Transverse colon (tissue), 4 donors: ENCODE measurements around the gene FNDC5. TPM values are rescaled to one million over a fixed set of nuclear protein-coding genes. Genes with fewer than 3 reads are reported as not detected.
A peak's percentile ranks its signal among the peaks of the same experiment; 100 is the strongest.

Experiments used
- DNase-seq: peaks from one replicate; pipeline ENCODE4 v3.0.0-alpha.2; 2019
- H3K27ac ChIP-seq, 4 donors: fragments of 200-600 bp; sonication (generic); 2 replicates each; pipeline ENCODE4 v1.5.1; 2016 to 2018; ENCODE audit warnings: inconsistent platforms in 4 of 4
- H3K27me3 ChIP-seq: fragments of 200-600 bp; sonication (generic); 2 replicates; pipeline ENCODE4 v1.5.1; 2017; ENCODE audit warnings: inconsistent platforms
- H3K36me3 ChIP-seq, 4 donors: fragments of 200-600 bp; sonication (generic); 2 replicates each; pipeline ENCODE4 v1.5.1; 2017 to 2019; ENCODE audit warnings: inconsistent platforms in 4 of 4
- H3K4me1 ChIP-seq, 4 donors: fragments of 200-600 bp; sonication (generic); 2 replicates each; pipeline ENCODE4 v1.5.1; 2017 to 2020; ENCODE audit warnings: inconsistent platforms in 4 of 4
- H3K4me3 ChIP-seq, 4 donors: fragments of 200-600 bp; sonication (generic); 1 replicate in 1 of 4; 2 replicates in 3 of 4; pipeline versions ENCODE4 v1.5.1 to v1.6.1; 2017 to 2019; ENCODE audit warnings: inconsistent platforms in 4 of 4
- H3K9me3 ChIP-seq, 2 donors: fragments of 200-600 bp; sonication (generic); 2 replicates each; pipeline ENCODE4 v1.5.1; 2017 to 2019; ENCODE audit warnings: inconsistent platforms in 2 of 2
- CTCF ChIP-seq, 5 experiments: fragments of 200-600 bp in 3 of 5; fragments of 450-650 bp in 2 of 5; sonication (generic) in 3 of 5; IDR thresholded peaks; 1 replicate in 2 of 5; 2 replicates in 3 of 5; pipeline ENCODE4 v1.5.1; 2016 to 2017; ENCODE audit warnings: antibody characterized with exemption in 5 of 5, inconsistent platforms in 3 of 5, mild to moderate bottlenecking in 2 of 5, moderate library complexity in 1 of 5
- EP300 ChIP-seq: sonication (generic); formaldehyde crosslinking; IDR thresholded peaks from one replicate; pipeline ENCODE4 v1.6.1; 2017; ENCODE audit warnings: antibody characterized with exemption, low read depth
- POLR2A ChIP-seq: fragments of 450-650 bp; IDR thresholded peaks from one replicate; pipeline ENCODE4 v1.6.1; 2016; ENCODE audit warnings: antibody characterized with exemption, mild to moderate bottlenecking, moderate library complexity
- POLR2AphosphoS5 ChIP-seq, 3 donors: sonication (generic); formaldehyde crosslinking; IDR thresholded peaks; one replicate each; pipeline ENCODE4 v1.6.1; 2016; ENCODE audit warnings: antibody characterized with exemption in 3 of 3
- WGBS, 2 donors: methylation state at CpG; one replicate each; pipeline ENCODE4 v1.1.5; 2018; ENCODE audit warnings: low coverage in 1 of 2; 5-methylcytosine and 5-hydroxymethylcytosine counted together
- in situ Hi-C, 4 donors: fragments of 200-750 bp; cut with MboI; loops; one replicate each; pipeline versions ENCODE4 v1.15.0 to v1.15.1; 2017; ENCODE audit warnings: low sequenced_read_pairs in 3 of 4, low pct_ligation_motif_present in 1 of 4, low pct_unique_long_range_greater_than_20kb in 1 of 4
- intact Hi-C: fragments of 100-400 bp; cut with DNase I; formaldehyde crosslinking; loops from one replicate; pipeline ENCODE4 v1.15.1; 2023; ENCODE audit warnings: low total_unique reads
- total RNA-seq, 4 donors: library from RNA; depleted of rRNA; stranded (reverse); fragments of >200 nt; gene quantifications; one replicate each; pipeline ENCODE4 v1.1.0, GENCODE V29; 2016

FNDC5 gene
- total RNA-seq, 4 donors from 2014 or later, result 0.32 to 0.55 TPM; not detected in 2

- no peak for DNase-seq
- TF ChIP-seq POLR2A (no peak), CTCF (IDR thresholded peaks at IDR 0.05) (no peak), EP300 (no peak)
- intact Hi-C loops, result no loop called here
- peaks cover 7% of the 10 kb centered on the region for H3K27me3 ChIP-seq
- in situ Hi-C loops, result no loop called here
- H3K27ac ChIP-seq, result no peak overlapping the region
- H3K36me3 ChIP-seq, result no peaks in the 10 kb centered on the region
- H3K9me3 ChIP-seq, result no peaks in the 10 kb centered on the region
- H3K4me3 ChIP-seq, result no peak overlapping the region
- 81% methylated on average over 4 of the region's 5 CpGs; no CpG with 5 or more reads in 1 of the 2 donors for WGBS, 2 donors
- H3K4me1 ChIP-seq, result peaks cover 0 to 4% (median 1%) of the 10 kb centered on the region in 4 donors
Measured at GRCh38 chr1:32878637-32879041, 7.9 kb upstream of the FNDC5 start.

- no peaks in the 10 kb centered on the region for H3K9me3 ChIP-seq
- no peak overlapping the region for H3K4me3 ChIP-seq
- WGBS, 2 donors, result 60% methylated on average over 6 of the region's 6 CpGs; no CpG with 5 or more reads in 1 of the 2 donors
- intact Hi-C loops (no loop called here), in situ Hi-C loops (no loop called here)
- no peaks in the 10 kb centered on the region for H3K36me3 ChIP-seq
- DNase-seq, result no peak
- no peak for TF ChIP-seq CTCF (IDR thresholded peaks at IDR 0.05)
- TF ChIP-seq EP300, result no peak
- no peak for TF ChIP-seq POLR2AphosphoS5 (IDR thresholded peaks at IDR 0.05)
- no peak for TF ChIP-seq POLR2A
- peaks cover 0 to 4% (median 1%) of the 10 kb centered on the region in 4 donors for H3K4me1 ChIP-seq
- H3K27ac ChIP-seq, result no peak overlapping the region
- H3K27me3 ChIP-seq, result peaks cover 2% of the 10 kb centered on the region
Measured at GRCh38 chr1:32878183-32878582, 7.5 kb upstream of the FNDC5 start.

- no peak for DNase-seq
- Histone ChIP-seq H3K27ac (no peak overlapping the region), H3K9me3 (no peaks in the 10 kb centered on the region), H3K4me1 (peaks cover 0 to 7% (median 5%) of the 10 kb centered on the region in 4 donors), H3K4me3 (no peak overlapping the region), H3K27me3 (peaks cover 2% of the 10 kb centered on the region), H3K36me3 (no peaks in the 10 kb centered on the region)
- WGBS, 2 donors, result 63 to 67% methylated on average over 3 to 13 of the region's 13 CpGs
- intact Hi-C loops, result no loop called here
- in situ Hi-C loops, result no loop called here
- TF ChIP-seq POLR2AphosphoS5 (IDR thresholded peaks at IDR 0.05) (no peak), POLR2A (no peak), EP300 (no peak), CTCF (IDR thresholded peaks at IDR 0.05) (no peak)
Measured at GRCh38 chr1:32877211-32878110, 6.7 kb upstream of the FNDC5 start.

- WGBS, 2 donors, result 48% methylated on average over 10 of the region's 16 CpGs; no CpG with 5 or more reads in 1 of the 2 donors
- no peak for TF ChIP-seq POLR2A
- TF ChIP-seq EP300, result no peak
- no peak for TF ChIP-seq POLR2AphosphoS5 (IDR thresholded peaks at IDR 0.05)
- peak; percentile 63 to 91 (median 88) for TF ChIP-seq CTCF (IDR thresholded peaks at IDR 0.05)
- H3K9me3 ChIP-seq, result no peaks in the 10 kb centered on the region
- no peak overlapping the region for H3K4me3 ChIP-seq
- in situ Hi-C loops, result no loop called here
- peaks cover 0 to 14% (median 7%) of the 10 kb centered on the region in 4 donors for H3K4me1 ChIP-seq
- no peaks in the 10 kb centered on the region for H3K36me3 ChIP-seq
- intact Hi-C loops, result no loop called here
- peak; percentile 65 for DNase-seq
- H3K27ac ChIP-seq, result no peak overlapping the region
- peaks cover 10% of the 10 kb centered on the region for H3K27me3 ChIP-seq
Measured at GRCh38 chr1:32876341-32877210, 5.9 kb upstream of the FNDC5 start.
